UCSD-AML1 (cell line): ENCODE results near the gene BMX.

Source experiments
- DNase-seq: peaks from one replicate; lab custom pipeline; 2025; ENCODE audit not compliant: unreplicated experiment; lab: John Stamatoyannopoulos, UW

BMX gene

GRCh38 chrX:15500497-15500966 is at the start of gene BMX:
Gene BMX, plus strand, starts transcription at chrX:15500807. Its CDS starts 7,547 bp downstream, at chrX:15508354.
- no peak for DNase-seq

- no peak for DNase-seq
Measured at GRCh38 chrX:15451913-15452312, 48.7 kb upstream of the BMX start.

GRCh38 chrX:15464704-15465103 is 35.9 kb upstream of the BMX start:
- no peak for DNase-seq

GRCh38 chrX:15465347-15465746 is 35.3 kb upstream of the BMX start:
- DNase-seq, result no peak

- peak; percentile 18 for DNase-seq
Measured at GRCh38 chrX:15465896-15466651, 34.5 kb upstream of the BMX start.

GRCh38 chrX:15468036-15468435 is 32.6 kb upstream of the BMX start:
- DNase-seq, result no peak

- no peak for DNase-seq
Measured at GRCh38 chrX:15469613-15470012, 31.0 kb upstream of the BMX start.

- DNase-seq, result peak; percentile 47
Measured at GRCh38 chrX:15471028-15471427, 29.6 kb upstream of the BMX start.

GRCh38 chrX:15472531-15472930 is 28.1 kb upstream of the BMX start:
- DNase-seq, result no peak

- DNase-seq, result no peak
Measured at GRCh38 chrX:15474028-15474427, 26.6 kb upstream of the BMX start.

GRCh38 chrX:15475021-15475420 is 25.6 kb upstream of the BMX start:
- no peak for DNase-seq

- no peak for DNase-seq
Measured at GRCh38 chrX:15475486-15475885, 25.1 kb upstream of the BMX start.

- no peak for DNase-seq
Measured at GRCh38 chrX:15483891-15484290, 16.7 kb upstream of the BMX start.

- no peak for DNase-seq
Measured at GRCh38 chrX:15492469-15492868, 8.1 kb upstream of the BMX start.

- peak; percentile 76 for DNase-seq
Measured at GRCh38 chrX:15493118-15493962, 7.3 kb upstream of the BMX start, which contains the start of gene PIR. Gene PIR, minus strand, starts transcription at chrX:15493333. Its CDS starts 2,076 bp downstream, at chrX:15491257.

GRCh38 chrX:15495801-15496200 is 4.8 kb upstream of the BMX start:
- no peak for DNase-seq

GRCh38 chrX:15496824-15497223 is 3.8 kb upstream of the BMX start:
- DNase-seq, result no peak

GRCh38 chrX:15497865-15498264 is 2.7 kb upstream of the BMX start:
- DNase-seq, result peak; percentile 31

GRCh38 chrX:15498741-15499140 is 1.9 kb upstream of the BMX start:
- no peak for DNase-seq

- no peak for DNase-seq
Measured at GRCh38 chrX:15499976-15500375, 631 bp upstream of the BMX start.

- no peak for DNase-seq
Measured at GRCh38 chrX:15501506-15501905, 899 bp downstream of the BMX start.

GRCh38 chrX:15504661-15505060 is 4.1 kb downstream of the BMX start:
- no peak for DNase-seq
